Activated CD8-positive, alpha-beta memory T cell treated with anti-CD3 and anti-CD28 coated beads, Interleukin-2, amount 50 U/mL, for 4 hours (primary cell): ENCODE data around the gene TBX10.
"Not testable (repeated sequence)": the region's sequence is repeated elsewhere in the genome, so short reads cannot be mapped to it uniquely, and the experiment has no call there.

Experiments
- DNase-seq: peaks from one replicate; pipeline ENCODE4 v3.0.0-alpha.2; 2020

Gene TBX10

DNA sequence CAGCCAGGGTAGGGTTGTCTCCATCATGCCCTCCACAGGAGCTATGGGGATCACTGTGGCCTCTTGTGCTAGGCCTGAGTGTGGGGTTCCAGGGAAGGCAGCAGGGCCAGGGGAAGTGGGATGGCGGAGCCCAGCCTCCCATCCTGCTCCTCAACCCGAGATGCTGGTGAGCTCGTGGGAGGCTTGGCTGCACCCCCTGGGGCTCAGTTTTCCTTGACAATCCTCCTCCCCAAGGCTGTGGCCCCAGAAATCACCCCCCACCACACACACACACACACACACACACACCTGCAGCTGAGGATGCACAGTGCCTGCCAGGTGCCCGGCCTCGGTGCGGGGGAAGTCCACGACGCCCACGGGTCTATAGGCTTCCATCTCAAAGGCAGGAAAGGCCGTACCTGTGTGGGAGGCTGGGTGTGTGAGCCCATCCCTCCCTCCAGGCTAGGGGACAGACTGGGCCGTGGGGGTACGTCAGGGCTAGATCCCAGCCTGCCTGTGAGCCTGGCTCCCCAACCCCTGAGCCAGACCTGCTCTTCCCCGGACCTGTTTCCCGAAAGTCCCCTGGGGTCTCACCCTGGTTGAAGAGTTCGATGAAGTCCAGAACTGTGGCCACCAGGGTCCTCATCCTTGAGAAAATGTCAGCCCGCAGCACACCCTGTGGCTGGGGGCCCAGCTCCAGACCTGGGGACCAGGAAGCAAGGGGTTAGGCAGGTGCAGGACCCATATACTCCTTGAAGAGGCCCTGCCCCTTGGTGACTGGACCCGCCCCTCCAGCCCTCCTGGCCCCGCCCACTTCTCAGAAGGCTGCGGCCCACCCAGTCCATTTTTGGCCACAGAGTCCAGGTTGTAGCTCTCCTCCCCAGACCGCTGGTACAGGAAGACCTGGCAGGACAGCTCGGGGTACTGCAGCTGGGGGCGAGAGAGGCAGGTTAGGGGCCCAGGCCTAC, 5.2 kb upstream of the TBX10 start:
- no peak for DNase-seq

DNA sequence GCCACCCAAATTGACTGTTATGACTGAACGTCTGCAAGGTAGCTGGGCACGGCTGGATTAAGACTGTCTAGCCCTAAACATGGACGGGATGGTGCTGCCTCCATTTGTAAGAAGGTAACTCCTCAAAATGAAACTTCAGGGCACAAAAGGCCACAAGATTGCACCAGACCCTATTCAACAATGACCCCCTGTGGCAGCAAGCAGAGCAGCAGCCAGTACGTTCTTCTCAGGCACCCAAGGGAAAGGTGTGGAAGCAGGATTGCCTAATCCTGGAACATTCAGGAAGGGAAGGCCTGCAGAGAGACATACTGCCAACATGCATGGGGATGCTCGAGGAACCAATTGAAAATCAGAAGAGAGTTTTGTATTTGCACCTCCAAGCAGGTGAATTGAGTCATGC, 4.5 kb upstream of the TBX10 start:
- no peak for DNase-seq

DNA sequence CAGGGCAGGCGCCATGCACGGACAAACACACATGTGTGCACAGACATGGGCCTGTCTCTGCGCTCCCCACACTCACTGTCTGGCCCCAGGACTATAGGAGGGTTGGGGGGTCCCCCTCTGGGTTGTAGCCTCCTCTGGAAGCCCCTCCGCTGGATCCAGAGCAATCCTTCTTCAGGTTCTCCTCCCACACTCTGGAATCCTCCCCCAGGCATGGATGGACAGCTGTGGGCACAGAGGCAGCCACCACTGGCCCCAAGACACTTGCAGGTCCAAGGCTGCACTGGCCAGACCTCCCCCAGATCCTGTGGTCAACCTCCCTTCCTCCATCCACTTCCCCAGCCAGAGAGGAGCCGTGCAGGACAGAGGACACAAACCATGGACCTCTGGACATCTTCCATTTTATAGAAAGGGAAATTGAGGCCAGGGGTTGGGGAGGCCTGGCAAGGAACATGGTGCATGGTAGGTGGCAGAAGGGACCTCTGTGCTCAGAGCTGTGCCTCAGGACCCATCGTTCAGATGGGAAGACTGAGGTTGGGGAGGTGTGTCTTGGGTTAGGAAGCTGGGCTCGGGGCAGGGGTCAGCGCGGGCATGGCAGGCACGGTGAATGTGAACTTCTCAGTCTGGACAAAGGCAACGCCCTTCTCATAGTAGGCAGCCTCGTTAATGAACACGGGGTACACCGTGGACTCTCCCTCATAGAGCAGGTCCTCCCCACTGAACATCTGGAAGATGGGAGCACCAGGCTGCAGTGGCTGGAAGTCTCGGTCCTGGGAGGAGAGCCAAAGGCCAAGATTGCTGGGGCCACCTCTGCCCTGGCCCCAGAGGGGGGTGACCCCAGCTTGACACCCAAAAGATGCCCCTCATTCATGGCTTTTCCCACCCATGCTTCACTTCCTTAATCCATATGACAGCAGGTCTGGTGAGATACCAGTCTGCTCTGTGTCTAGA, 2.9 kb upstream of the TBX10 start:
- no peak for DNase-seq

DNA sequence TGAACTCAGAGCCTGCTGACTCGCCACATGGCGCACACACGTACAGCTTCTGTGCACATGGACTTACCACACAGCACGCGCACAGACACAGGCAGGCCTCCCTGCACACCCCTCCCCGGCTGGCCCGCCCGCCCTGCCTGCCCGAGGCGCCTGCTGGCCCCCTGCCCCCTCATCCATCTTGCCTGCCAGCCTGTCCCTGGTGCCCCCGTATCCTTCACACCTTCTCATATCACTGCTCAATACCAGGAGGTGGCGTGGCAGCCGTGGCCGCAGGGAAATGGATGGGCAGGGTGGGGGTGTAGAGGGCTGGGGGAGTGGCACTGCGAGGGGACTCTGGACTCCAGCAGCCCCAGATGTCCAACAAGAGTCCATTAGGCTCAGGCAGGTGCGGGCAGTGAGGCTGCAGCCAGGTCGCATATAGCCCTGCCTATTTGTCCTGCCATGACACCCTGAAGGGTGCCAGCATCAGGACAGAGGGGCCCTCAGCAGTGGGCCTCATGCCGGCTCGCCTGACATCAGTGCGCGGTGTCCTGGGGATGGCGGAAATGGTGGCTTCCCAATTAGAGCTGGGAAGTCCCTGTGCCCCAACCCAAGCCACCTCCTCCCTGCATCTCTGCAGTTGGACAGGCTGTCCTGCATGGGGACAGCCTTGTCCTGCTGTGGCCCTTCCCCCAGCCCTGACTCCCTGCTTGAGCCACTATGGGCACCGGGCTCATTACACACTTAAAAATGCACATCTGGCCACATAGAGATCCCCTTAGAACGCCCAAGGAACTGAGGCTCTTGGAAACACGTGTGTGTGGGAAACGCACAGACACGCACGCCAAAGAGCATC, 2.0 kb upstream of the TBX10 start:
- no peak for DNase-seq

DNA sequence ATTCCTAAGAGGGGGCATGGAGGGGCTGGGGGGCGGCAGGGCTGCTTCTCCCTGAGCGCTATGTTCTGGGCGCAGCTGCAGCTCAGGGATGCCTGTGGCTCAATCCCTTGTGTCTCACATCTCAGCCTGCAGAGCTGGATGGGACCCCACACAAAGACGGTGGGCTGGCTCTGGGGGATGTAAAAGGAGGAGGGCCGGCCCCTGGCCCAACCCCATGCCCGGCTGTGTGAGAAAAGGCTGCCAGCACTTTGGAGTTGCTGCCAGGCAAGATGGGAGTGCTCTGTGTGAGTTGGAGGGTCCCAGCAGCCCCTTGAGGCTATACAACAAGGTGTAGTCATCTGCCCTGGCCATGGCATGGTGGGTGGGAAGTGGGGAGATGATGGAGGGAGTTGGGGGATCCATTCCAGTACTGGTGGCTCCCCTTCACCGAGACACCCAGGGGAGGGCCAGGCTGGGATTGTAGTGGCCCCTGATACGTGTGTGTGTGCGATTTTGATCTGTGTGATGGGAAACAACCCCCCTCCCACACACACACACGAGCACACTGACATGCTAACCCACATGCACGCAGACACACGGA, 1.3 kb upstream of the TBX10 start:
- no peak for DNase-seq

- peak; percentile 55 for DNase-seq
These were observed 626 bp upstream of the TBX10 start for GRCh38 chr11:67640021-67640757.

DNA sequence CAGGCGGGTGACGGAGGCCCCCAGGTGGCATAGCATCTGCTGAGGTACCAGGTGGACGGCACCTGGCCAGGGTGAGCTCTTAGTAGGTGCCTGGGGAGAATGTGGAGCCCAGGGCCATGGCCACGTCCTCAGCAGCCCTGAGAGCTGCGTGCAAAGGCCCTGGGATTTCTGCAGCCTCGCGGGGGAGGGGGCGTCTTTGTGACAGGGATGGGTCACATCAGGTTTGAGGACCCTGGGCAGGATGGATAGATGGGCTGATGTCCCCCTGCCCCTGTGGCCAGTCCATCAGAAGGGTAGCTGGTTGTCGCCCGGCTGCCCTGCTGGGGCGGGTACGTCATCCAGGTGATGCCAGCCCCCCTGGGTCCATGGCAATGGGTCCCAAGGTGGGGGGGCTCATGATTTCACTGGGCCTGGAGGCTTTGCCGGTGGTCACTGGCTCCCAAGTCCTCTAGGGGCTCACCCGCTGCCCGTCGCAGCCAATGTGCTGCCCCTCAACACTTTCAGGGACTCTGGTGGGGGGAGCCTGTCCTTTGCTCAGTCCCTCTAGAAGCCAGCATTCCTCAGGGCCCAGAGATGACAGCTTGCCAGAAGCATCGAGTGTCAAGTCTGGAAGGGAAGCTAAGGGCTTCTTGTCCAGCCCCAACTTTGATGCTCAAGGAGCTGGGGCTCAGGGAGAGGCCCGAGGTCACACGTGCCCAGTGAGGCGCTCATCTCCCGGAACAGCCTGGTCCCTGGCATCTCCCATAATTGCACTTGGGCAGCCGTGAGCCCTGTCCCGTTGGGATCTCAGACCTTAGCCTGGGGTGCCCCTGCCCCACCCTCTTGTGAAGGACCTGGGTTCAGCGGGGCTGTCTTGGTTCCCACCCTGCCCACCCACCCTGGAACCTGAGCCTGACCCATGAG, 777 bp downstream of the TBX10 start:
- DNase-seq = no peak

DNA sequence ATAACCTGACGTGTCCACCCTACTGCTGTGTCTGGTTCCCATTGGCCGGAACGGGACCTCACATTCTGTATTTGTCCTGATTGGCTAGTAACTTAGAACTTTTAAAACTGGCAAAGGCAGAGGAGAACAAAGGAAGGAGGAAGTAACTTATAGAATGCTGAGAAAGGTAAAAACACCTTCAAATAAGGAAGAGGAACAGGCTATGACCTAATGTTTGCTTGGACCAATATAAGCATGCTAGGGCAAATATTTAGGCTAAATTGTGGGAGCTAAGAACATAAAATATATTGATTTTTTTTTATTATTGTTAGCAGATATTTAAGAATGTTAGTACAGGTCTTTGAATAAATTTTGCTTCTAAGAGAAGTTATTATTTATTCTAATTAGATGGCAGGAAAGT, 2.1 kb downstream of the TBX10 start:
- not testable (repeated sequence) for DNase-seq

GRCh38 chr11:67636962-67637361, 2.6 kb downstream of the TBX10 start:
- no peak for DNase-seq

DNA sequence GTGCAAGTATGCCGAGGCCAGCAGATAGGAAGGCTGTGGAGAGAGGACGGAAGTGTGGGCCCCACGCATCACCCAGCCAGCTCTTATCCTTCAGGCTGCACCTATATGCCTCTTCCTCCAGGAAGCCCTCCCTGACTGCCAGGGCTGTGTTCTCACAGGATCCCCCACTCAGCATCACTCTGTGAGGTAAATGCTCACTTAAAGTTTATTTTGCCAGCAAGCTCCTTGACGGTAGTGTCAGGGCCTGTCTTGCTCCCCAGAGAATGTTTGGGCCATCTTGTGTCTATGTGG, 4.4 kb downstream of the TBX10 start:
- no peak for DNase-seq

DNA sequence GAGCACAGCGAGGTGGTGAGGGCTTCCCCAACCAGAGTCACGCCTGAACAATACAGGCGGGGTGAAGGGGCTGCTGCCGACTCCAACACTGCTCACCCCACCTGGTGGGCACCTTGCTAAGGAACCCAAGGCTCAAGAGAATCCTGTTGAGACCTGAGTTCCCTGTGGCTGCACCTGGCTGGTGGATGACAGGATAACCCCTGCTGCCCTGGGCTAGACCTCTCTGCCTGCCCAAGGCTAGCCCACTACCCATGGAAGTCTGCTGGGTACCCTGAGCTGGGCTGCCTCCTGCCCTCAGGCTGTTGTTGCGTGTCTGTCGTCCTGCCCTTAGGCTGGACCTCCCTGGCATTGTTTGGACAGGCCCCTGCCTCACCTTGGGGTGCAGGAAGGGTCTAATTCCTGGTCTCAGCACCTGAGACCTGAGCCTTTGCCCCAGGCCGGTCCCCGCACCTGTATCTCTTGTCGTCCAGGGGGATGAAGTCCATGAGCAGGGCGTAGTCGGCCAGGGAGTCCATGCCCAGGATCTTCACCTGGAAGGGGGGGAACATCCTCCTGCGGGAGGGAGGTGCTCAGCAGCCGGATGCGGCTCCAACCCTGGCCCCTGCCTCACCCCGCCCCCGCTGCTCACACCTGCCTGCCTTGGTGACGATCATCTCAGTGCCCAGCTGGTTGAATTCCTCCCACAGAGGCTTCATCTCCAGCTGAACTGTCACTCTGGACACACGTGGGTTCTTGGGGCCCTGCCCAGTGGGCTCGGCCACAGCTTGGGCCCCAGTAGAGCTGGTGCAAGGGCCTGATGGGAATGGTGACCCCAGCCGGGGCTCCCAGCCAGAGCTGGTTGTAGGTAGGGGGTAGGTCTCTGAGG, 5.0 kb downstream of the TBX10 start:
- DNase-seq = no peak

- no peak for DNase-seq
These were observed 5.7 kb downstream of the TBX10 start for GRCh38 chr11:67633758-67634365.

DNA sequence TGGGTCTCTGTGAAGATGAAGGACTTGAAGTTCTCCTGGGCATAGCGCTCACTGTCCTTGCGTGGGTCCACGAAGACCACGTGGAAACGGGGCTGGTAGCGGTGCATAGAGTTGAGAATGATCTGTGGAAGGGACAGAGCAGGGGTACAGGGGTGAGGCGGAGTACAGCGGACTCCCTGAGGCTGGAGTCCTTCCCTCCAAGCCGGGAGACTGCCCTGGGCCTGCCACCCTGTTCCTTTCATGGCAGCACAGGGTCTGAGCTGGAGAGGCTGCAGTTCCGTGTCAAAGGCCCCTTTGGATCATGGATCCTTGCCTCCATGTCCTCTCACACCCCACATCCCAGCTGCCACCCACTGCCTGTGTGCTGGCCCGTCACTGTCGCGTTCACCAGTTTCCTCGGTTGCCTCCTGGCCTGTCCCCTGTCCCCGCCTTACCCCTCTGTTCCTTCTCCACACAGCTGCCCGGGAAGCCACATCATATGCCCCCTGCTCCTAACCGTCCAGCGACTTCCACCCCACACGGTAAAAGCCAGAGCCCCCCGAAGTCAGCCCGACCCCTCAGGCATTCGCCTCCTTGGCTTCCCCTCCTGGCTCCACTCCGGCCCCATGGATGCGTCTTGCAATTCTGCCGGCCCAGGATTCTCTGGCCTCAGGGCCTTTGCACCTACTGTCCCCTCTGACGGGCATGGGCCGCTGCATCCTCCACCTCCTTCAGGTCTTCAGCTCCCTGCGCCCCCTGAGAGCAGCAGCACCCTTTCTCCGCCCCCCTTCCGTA, 6.4 kb downstream of the TBX10 start:
- DNase-seq = no peak

GRCh38 chr11:67632175-67632981, 7.2 kb downstream of the TBX10 start:
- no peak for DNase-seq

- DNase-seq = no peak
These were observed 7.7 kb downstream of the TBX10 start for GRCh38 chr11:67631853-67632174.

DNA sequence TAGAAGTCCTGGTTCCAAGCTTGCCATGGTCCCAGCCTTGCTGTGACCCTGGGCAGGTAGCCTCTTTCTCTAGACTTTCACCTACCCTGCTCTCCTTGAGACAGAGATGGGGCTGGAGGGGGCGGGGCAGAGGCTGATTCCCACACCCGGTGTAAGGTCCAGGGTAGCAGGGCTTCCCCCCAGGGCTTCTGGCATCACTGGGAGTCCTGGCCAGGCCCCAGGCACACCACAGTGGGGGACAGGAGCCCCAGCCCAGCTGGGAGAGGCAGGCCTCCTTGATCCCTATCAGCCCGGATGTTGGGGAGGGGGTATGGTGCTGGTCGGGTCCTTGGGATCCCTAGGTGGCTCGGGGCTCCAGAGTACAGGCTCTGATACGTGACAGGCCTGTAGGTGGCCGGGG, 8.2 kb downstream of the TBX10 start:
- no peak for DNase-seq

- no peak for DNase-seq
These were observed 8.6 kb downstream of the TBX10 start for GRCh38 chr11:67630943-67631331.
